Measurements from ENCODE around the gene MRPS35.

The MRPS35 gene

GRCh38 chr12:27797301-27798025 is 86.8 kb downstream of the MRPS35 start:
- no peak overlapping the region for H3K27ac ChIP-seq
- TF ChIP-seq CTCF (IDR thresholded peaks at IDR 0.05), result no peak
- no peak for TF ChIP-seq ZFX (IDR thresholded peaks at IDR 0.05; ENCODE audit: borderline replicate concordance)

- no peak overlapping the region for H3K27ac ChIP-seq
- TF ChIP-seq CTCF (IDR thresholded peaks at IDR 0.05) (no peak), ZFX (IDR thresholded peaks at IDR 0.05; ENCODE audit: borderline replicate concordance) (no peak)
These were observed 90.2 kb downstream of the MRPS35 start for GRCh38 chr12:27800819-27801218.

- TF ChIP-seq ZFX (IDR thresholded peaks at IDR 0.05; ENCODE audit: borderline replicate concordance), result no peak
- TF ChIP-seq CTCF (IDR thresholded peaks at IDR 0.05), result no peak
- H3K27ac ChIP-seq, result no peak overlapping the region
These were observed 91.0 kb downstream of the MRPS35 start for GRCh38 chr12:27801630-27802029.

GRCh38 chr12:27802511-27802910 is 91.9 kb downstream of the MRPS35 start:
- TF ChIP-seq CTCF (IDR thresholded peaks at IDR 0.05) (no peak), ZFX (IDR thresholded peaks at IDR 0.05; ENCODE audit: borderline replicate concordance) (no peak)
- H3K27ac ChIP-seq, result no peak overlapping the region

GRCh38 chr12:27802936-27803335 is 92.3 kb downstream of the MRPS35 start:
- H3K27ac ChIP-seq, result no peak overlapping the region
- TF ChIP-seq ZFX (IDR thresholded peaks at IDR 0.05; ENCODE audit: borderline replicate concordance), result no peak
- no peak for TF ChIP-seq CTCF (IDR thresholded peaks at IDR 0.05)

GRCh38 chr12:27805238-27805637 is 94.6 kb downstream of the MRPS35 start:
- H3K27ac ChIP-seq, result no peak overlapping the region
- TF ChIP-seq ZFX (IDR thresholded peaks at IDR 0.05; ENCODE audit: borderline replicate concordance) (no peak), CTCF (IDR thresholded peaks at IDR 0.05) (no peak)

Measured in 22Rv1 (cell line).